Endometrial microvascular endothelial cells (primary cell): Measurements from ENCODE around the gene DGKH. TPM values are rescaled to one million over a fixed set of nuclear protein-coding genes. Genes with fewer than 3 reads are reported as not detected.
"Not testable (repeated sequence)": the region's sequence is repeated elsewhere in the genome, so short reads cannot be mapped to it uniquely, and the experiment has no call there.

Experiments used
- in situ Hi-C: cut with HindIII; loops from 2 replicates; pipeline ENCODE4 v1.10.0; 2017; ENCODE audit warnings: low sequenced_read_pairs, low pct_unique_long_range_greater_than_20kb; ENCODE audit errors: inconsistent ontology term
- total RNA-seq: library from RNA; depleted of rRNA; stranded (reverse); fragments of >200 nt; gene quantifications from one replicate; pipeline ENCODE4 v1.2.3, GENCODE V29; 2015; ENCODE audit errors: inconsistent ontology term

The DGKH gene
- total RNA-seq, 1 donor from 2014 or later: 14.8 TPM

DNA sequence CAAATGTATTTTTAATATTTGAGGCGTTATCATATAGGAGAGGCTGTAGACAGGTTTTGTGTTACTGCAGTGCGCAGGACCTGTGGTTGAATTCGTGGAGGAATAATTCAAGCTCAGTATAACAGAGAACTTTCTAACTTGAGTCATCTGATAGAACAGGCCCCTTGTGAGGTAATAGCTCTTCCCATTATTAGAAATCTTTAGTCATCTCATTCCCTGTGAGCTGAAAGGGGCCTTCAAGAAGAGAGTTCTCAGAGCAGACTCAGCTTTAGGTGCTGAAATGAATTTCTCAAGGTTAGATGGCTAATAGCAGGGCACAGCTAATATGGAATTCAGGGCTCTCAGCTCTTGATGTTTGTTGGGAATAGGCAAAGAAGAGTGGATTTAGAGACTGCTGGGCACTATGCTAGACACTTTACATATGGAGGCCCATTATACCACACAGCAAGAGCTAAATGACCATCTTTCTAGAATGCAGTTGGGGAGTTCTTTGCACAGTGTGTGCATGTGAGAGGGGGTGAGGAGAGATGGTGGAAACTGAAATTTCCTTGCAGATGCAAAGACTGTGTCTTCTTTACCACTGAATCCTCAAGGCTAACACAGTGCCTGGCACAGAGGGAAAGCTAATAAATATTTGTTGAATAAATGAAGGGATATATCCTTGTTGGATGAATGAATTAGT lies 89.5 kb downstream of the DGKH start:
- in situ Hi-C loops: no loop called here

DNA sequence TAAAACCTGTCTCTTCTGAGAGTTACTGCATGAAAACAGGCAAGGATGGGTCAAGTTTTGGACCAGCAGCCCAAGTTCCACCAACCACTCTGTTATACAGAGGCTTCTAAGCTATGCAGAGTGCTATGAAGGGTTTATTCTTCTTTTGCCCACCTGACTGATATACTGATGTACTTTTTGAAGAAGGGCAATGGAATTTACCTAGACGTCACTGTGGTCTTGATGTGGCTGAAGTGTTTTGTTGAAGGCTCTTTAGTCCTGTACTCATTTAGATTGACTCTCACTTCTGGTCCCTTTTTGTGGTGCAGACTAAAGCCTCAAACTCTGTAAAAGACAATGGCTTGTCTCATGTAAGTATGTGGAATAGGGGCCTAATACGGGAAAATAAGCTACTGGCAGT lies 92.0 kb downstream of the DGKH start:
- in situ Hi-C loops: no loop called here

- in situ Hi-C loops: not testable (repeated sequence)
Observed at GRCh38 chr13:42141052-42141451, 92.6 kb downstream of the DGKH start.

DNA sequence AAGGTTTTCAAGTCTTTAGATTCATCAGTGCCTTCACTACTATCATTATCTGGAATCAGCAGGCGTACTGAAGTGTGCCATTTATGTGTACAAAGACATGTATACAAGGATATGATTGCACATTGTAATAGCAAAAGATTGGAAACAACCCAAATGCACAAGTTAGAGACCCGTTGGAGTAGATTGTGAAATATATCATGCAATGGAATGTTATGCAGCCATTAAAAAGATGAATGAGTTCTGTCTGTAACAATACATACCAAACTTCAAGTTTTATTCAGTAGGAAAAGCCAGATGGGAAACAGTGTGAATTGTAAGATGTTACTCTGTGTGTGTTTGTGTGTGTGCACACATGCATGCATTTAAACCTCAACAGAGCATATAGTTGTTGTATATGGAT lies 97.9 kb downstream of the DGKH start:
- in situ Hi-C loops: no loop called here

GRCh38 chr13:42148538-42148937 lies 100.1 kb downstream of the DGKH start:
- in situ Hi-C loops: no loop called here

DNA sequence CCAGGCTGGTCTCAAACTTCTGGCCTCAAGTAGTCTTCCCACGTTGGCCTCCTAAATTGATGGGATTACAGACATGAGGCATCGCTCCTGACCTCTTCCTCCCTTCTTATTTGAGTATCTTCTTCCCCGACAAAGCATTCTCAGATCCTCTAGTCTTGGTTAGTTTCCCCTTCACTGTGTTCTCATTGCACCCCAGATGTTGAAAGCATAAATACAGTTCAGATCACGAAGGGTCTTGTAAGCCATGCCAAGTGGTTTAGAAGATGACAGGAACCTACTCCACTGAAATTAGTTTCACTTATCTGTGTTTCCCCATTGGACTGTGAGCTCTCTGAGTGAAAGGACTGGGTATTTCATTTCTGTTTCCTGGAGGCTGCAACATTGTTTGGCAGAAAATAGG lies 100.7 kb downstream of the DGKH start:
- in situ Hi-C loops: no loop called here

DNA sequence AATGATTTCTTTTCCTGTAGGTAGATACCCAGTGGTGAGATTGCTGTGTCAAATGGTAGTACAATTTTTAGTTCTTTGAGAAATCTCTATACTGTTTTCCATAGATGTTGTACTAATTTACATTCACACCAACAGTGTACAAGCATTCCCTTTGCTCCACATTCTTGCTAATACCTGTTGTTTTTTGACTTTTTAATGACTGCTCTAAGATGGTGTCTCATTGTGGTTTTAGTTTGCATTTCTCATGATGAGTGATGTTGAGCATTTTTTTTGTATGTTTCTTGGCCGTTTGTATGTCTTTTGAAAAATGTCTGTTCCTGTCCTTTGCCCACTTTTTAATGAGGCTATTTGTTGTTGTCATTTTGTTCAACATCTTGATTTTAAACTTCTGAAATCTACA lies 103.3 kb downstream of the DGKH start:
- in situ Hi-C loops: no loop called here

DNA sequence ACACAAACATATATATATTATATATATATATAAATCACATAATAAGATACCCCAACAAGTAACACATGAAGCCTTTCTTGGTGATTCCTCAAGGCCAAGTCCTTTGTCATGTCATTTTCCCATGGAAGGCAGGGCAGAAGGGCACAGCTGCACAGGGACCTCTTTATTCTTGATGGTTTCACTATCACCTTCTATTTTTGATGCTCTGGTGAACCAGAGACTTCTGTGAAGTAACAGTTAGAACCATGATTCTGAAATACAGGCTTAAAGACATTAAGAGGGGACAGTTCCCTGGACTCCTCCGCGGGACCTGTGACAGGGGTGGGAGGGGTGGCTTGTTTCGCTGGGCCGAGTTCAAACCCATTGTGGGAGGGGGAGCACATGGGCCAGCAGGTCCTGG lies 104.0 kb downstream of the DGKH start:
- in situ Hi-C loops: no loop called here

- in situ Hi-C loops: no loop called here
Observed at GRCh38 chr13:42153199-42154113, 105.0 kb downstream of the DGKH start.

DNA sequence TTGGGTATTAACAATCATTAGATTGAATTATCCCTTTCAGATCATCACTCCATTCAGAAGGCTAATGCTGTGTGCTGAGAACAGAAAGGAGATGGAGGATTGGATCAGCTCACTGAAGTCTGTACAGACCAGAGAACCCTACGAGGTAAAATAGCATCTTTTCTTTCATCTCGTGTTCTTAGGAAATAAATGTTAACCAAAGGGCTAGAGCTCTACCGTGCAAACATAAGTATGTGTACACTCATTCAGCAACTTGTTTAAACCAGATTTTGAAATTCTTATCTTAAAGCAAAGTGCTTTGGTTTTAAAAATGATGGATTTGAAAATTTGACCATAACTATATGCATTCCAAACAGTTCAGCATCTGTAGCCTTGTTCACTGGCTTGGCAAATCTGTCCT lies 106.8 kb downstream of the DGKH start:
- in situ Hi-C loops: no loop called here

- in situ Hi-C loops: not testable (repeated sequence)
Observed at GRCh38 chr13:42163338-42163737, 114.9 kb downstream of the DGKH start.

GRCh38 chr13:42163910-42164309 lies 115.5 kb downstream of the DGKH start:
- in situ Hi-C loops: not testable (repeated sequence)

DNA sequence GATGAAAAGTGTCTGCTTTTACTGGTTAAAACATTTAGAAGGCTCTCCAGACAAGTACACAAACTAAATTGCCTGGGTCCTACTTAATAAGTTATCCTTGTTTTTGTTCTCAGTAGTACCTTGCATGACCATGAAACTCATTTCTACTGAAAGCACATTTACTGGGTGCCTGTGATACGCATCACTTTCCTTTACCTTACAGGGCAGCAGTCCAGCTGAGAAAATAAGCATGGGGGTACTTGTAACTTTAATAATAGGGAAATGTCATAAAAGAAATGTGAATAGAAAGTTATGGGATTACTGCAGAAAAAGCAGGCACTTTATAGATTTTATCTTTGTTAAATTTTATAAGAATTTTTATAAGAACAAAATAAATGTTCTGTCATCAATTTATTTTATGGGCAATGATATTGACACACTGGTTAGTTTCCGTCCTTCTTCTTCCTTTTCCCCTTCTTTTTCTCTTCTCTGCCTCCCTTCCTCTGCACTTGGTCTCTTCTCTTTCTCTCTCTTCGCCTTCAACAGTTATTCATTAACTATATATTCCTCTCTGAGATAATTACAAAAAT lies 116.2 kb downstream of the DGKH start:
- in situ Hi-C loops: no loop called here

- in situ Hi-C loops: no loop called here
Observed at GRCh38 chr13:42168496-42168895, 120.0 kb downstream of the DGKH start.

GRCh38 chr13:42170029-42170428 lies 121.6 kb downstream of the DGKH start:
- in situ Hi-C loops: no loop called here

GRCh38 chr13:42173789-42174343 lies 125.4 kb downstream of the DGKH start:
- in situ Hi-C loops: no loop called here

DNA sequence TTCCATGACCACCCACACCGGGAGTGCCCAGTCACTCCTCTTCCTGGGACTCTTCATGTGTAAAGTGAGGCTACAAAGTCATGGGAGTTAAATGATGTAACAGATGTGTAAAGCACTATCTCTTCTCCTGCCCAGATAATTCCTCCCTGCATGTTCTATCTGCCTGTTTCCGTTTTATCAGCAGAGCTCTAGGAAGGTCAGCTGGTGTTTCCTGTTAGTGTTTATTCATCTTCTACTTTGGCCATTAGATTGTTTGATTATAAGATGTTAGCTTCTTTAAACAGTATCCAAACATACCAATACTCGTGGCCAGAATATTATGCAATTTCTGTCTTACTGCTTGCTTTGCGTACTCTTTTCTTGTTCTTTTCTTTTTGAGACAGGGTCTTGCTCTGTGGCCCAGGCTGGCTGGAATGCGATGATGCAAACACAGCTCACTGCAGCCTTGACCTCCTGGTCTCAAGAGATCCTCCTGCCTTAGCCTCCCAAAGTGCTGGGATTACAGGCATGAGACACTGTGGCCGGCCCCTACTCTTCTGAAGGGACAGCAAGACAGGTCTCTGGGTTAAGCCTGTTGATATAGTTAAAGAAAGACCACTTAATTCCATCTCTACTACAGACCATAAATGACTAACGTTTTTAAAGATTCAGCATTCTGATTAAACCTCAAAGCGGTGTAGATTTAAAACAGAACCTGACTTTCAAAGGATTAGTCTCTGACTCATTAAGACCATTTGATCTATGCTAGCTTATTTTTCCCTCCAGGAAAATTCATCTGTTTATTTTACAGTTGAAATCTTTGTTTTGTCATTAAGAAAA lies 126.1 kb downstream of the DGKH start:
- in situ Hi-C loops: no loop called here

DNA sequence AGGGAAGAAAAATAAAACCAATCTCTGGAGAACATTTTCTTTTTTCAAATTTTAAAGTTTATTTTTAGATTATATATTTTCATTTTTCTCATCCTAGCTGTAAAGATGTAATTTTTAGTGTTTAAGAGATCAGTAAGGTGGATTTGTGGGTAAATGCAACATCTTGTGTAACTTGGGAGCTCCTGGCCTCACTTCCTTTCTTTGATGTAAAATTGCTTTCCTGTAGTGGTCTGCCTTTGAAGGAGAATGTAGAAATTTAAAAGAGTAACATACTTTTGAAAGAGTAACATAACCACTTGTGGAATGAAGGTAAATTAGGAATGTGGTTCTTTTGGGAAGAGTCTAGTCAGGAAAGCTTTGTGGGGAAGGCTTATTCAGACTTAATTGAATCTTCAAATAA lies 127.8 kb downstream of the DGKH start:
- in situ Hi-C loops: no loop called here

- in situ Hi-C loops: no loop called here
Observed at GRCh38 chr13:42177189-42177588, 128.7 kb downstream of the DGKH start.
